B cell (primary cell): ENCODE results near the gene TEPSIN. TPM values are rescaled to one million over a fixed set of nuclear protein-coding genes. Genes with fewer than 3 reads are reported as not detected.

ENCODE experiments used
- ATAC-seq: fragments of 200-7000 bp; cut with Tn5 transposase; one replicate; pipeline ENCODE4 v1.10.0; 2021; ENCODE audit warnings: low read depth, mild to moderate bottlenecking, moderate number of reproducible peaks, moderate library complexity
- CTCF ChIA-PET: fragments of 350-600 bp; sonication (Branson Sonifier 250); formaldehyde crosslinking; loops from one replicate; lab custom pipeline; 2021; ENCODE audit warnings: antibody characterized with exemption, inconsistent platforms; lab: Charles Lee
- POLR2A ChIA-PET: fragments of 350-600 bp; sonication (Branson Sonifier 250); formaldehyde crosslinking; loops from one replicate; lab custom pipeline; 2021; ENCODE audit warnings: antibody characterized with exemption; lab: Charles Lee
- DNase-seq: peaks from one replicate; pipeline ENCODE4 v3.0.0; 2013
- H2AFZ ChIP-seq: 2 replicates; pipeline ENCODE4 v1.6.1; 2012; ENCODE audit warnings: mild to moderate bottlenecking, low read depth, low read length; ENCODE audit not compliant: insufficient read depth, poor library complexity, severe bottlenecking
- H3K27ac ChIP-seq, 2 donors: 1 replicate in 1 of 2; 2 replicates in 1 of 2; pipeline ENCODE4 v1.5.1; 2012 to 2013; ENCODE audit warnings: low read length in 2 of 2, mild to moderate bottlenecking in 2 of 2, moderate library complexity in 1 of 2
- H3K27me3 ChIP-seq, 4 experiments: fragments of 200-600 bp in 1 of 4; sonication (generic) in 1 of 4; replicated peaks in 1 of 4; 1 replicate in 2 of 4; 2 replicates in 2 of 4; pipeline versions ENCODE4 v1.6.1 to v1.7.0; 2013 to 2016; ENCODE audit warnings: low read length in 3 of 4, mild to moderate bottlenecking in 2 of 4, mixed read lengths in 1 of 4, moderate library complexity in 1 of 4; ENCODE audit not compliant: insufficient read depth in 4 of 4, control insufficient read depth in 3 of 4; ENCODE audit errors: control extremely low read depth in 1 of 4
- H3K36me3 ChIP-seq, 2 experiments: replicated peaks in 1 of 2; 1 replicate in 1 of 2; 2 replicates in 1 of 2; pipeline versions ENCODE4 v1.6.1 to v1.7.1; 2013; ENCODE audit warnings: low read length in 1 of 2; ENCODE audit not compliant: insufficient read depth in 2 of 2, control insufficient read depth in 1 of 2; ENCODE audit errors: control extremely low read depth in 1 of 2, extremely low read depth in 1 of 2
- H3K4me1 ChIP-seq, 2 donors: fragments of 200-600 bp in 1 of 2; sonication (generic) in 1 of 2; 1 replicate in 1 of 2; 2 replicates in 1 of 2; pipeline versions ENCODE4 v1.5.1 to v1.6.1; 2013 to 2017; ENCODE audit warnings: low read length in 2 of 2; ENCODE audit not compliant: control insufficient read depth in 2 of 2, insufficient read depth in 2 of 2
- H3K4me2 ChIP-seq: replicated peaks from 2 replicates; pipeline ENCODE3; 2012; ENCODE audit warnings: mild to moderate bottlenecking, low read depth, low read length; ENCODE audit not compliant: poor library complexity, severe bottlenecking
- H3K4me3 ChIP-seq, 5 experiments: fragments of 200-600 bp in 1 of 5; sonication (generic) in 1 of 5; 1 replicate in 3 of 5; 2 replicates in 2 of 5; pipeline versions ENCODE4 v1.5.1 to v1.7.0; 2011 to 2016; ENCODE audit warnings: low read length in 4 of 5, mild to moderate bottlenecking in 4 of 5, low read depth in 2 of 5, control low read depth in 1 of 5, moderate library complexity in 1 of 5; ENCODE audit not compliant: insufficient read depth in 1 of 5; ENCODE audit errors: control extremely low read depth in 1 of 5, extremely low read depth in 1 of 5
- H3K79me2 ChIP-seq: fragments of 200-600 bp; sonication (generic); one replicate; pipeline ENCODE4 v1.6.0; 2016; ENCODE audit warnings: low read length; ENCODE audit not compliant: control insufficient read depth, insufficient read depth
- H3K9ac ChIP-seq: fragments of 200-600 bp; sonication (generic); 2 replicates; pipeline ENCODE4 v1.6.1; 2017; ENCODE audit warnings: mild to moderate bottlenecking, low read length, moderate library complexity
- H3K9me3 ChIP-seq, 3 donors: one replicate each; pipeline versions ENCODE4 v1.6.1 to v1.7.1; 2013; ENCODE audit warnings: low read length in 2 of 3; ENCODE audit not compliant: control insufficient read depth in 2 of 3, insufficient read depth in 1 of 3; ENCODE audit errors: control extremely low read depth in 1 of 3
- H4K20me1 ChIP-seq: 2 replicates; pipeline ENCODE4 v1.6.0; 2012; ENCODE audit warnings: mild to moderate bottlenecking, low read length; ENCODE audit not compliant: insufficient read depth, control insufficient read depth, poor library complexity, severe bottlenecking
- H3K27ac Mint-ChIP-seq: one replicate; pipeline ENCODE4 v1.8.0; 2021; ENCODE audit warnings: mixed read lengths
- H3K27me3 Mint-ChIP-seq: one replicate; pipeline ENCODE4 v1.8.0; 2021; ENCODE audit warnings: mixed read lengths
- H3K4me1 Mint-ChIP-seq: one replicate; pipeline ENCODE4 v1.8.0; 2021; ENCODE audit warnings: mixed read lengths
- H3K4me3 Mint-ChIP-seq: one replicate; pipeline ENCODE4 v1.8.0; 2021; ENCODE audit warnings: mixed read lengths
- H3K9me3 Mint-ChIP-seq: one replicate; pipeline ENCODE4 v1.8.0; 2022; ENCODE audit warnings: mixed read lengths; ENCODE audit not compliant: insufficient read depth
- CTCF ChIP-seq: fragments of 200-600 bp; IDR thresholded peaks from one replicate; pipeline ENCODE4 v1.8.0; 2022; ENCODE audit warnings: antibody characterized with exemption, mild to moderate bottlenecking
- EZH2 ChIP-seq: IDR thresholded peaks from 2 replicates; pipeline ENCODE4 v1.6.1; 2012; ENCODE audit warnings: borderline replicate concordance, low read depth, mild to moderate bottlenecking, moderate library complexity, low read length; ENCODE audit not compliant: insufficient read depth, poor library complexity, severe bottlenecking
- WGBS: methylation state at CpG from one replicate; pipeline ENCODE4 v1.1.5; 2013; ENCODE audit warnings: missing lambda C conversion rate; ENCODE audit not compliant: insufficient coverage; 5-methylcytosine and 5-hydroxymethylcytosine counted together
- intact Hi-C: fragments of 100-400 bp; cut with micrococcal nuclease; formaldehyde crosslinking; loops from one replicate; pipeline ENCODE4 v1.10.0; 2022
- polyA plus RNA-seq: library from polyadenylated mRNA; depleted of rRNA; stranded (reverse); fragments of >200 nt; gene quantifications from 2 replicates; pipeline ENCODE4 v1.2.3, GENCODE V29; 2012
- total RNA-seq, 2 donors: library from RNA; stranded (reverse); fragments of 120-200 nt in 1 of 2; gene quantifications; 1 replicate in 1 of 2; 2 replicates in 1 of 2; pipeline versions ENCODE4 v1.2.3 to v1.2.4, GENCODE V29; 2013 to 2022

Gene TEPSIN
- total and polyA plus RNA-seq, 2 donors (not counting 1 experiment from before 2014, with no cell fraction given): 180 to 273 TPM

- Histone ChIP-seq H3K4me1 (peaks cover 16 to 20% of the 10 kb centered on the region in 2 donors), H3K9ac (no peak overlapping the region), H3K4me2 (no peak overlapping the region), H3K27me3 (no peaks in the 10 kb centered on the region), H2AFZ (no peak overlapping the region), H4K20me1 (peaks cover 63% of the 10 kb centered on the region), H3K79me2 (peaks cover 100% of the 10 kb centered on the region), H3K27ac (no peak overlapping the region), H3K36me3 (peaks cover 0 to 49% of the 10 kb centered on the region in 2 experiments), H3K9me3 (no peaks in the 10 kb centered on the region), H3K4me3 (no peak overlapping the region)
- H3K27ac Mint-ChIP-seq: no peak overlapping the region
- ChIA-PET CTCF (no interaction called here), POLR2A (no interaction called here)
- H3K9me3 Mint-ChIP-seq: no peaks in the 10 kb centered on the region
- H3K27me3 Mint-ChIP-seq: no peaks in the 10 kb centered on the region
- no peak for ATAC-seq
- H3K4me3 Mint-ChIP-seq: no peak overlapping the region
- DNase-seq: no peak
- TF ChIP-seq CTCF (no peak), EZH2 (no peak)
- over 99% methylated on average over 28 of the region's 33 CpGs for WGBS
- intact Hi-C loops: no loop called here
- peaks cover 23% of the 10 kb centered on the region for H3K4me1 Mint-ChIP-seq
Measured at GRCh38 chr17:81282141-81282540, 43.3 kb upstream of the TEPSIN start.

DNA sequence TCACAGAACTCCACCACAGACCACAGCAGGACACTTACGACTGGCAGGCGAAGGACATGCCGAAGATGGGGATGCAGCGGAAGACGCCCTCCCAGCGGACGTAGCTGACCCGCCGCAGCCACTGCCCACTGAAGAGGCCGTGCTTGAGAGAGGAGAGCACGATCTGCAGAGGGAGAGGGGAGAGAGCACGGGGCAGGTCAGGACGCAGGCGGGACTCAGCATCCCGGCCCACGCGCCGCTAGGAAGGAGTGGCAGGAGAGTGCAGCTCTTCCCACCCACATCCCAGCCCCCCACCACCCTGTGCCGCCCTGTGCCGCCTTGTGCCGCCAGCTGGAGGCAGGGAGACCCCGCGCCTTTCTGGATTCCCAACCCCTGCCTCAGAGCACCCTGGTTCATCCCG, 41.7 kb upstream of the TEPSIN start:
- no peak overlapping the region for H3K4me3 ChIP-seq
- H3K79me2 ChIP-seq: peaks cover 96% of the 10 kb centered on the region
- H3K27me3 ChIP-seq: no peaks in the 10 kb centered on the region
- no peak for DNase-seq
- WGBS: 97% methylated on average over 12 of the region's 24 CpGs
- intact Hi-C loops: no loop called here
- no peaks in the 10 kb centered on the region for H3K9me3 ChIP-seq
- no peak for TF ChIP-seq CTCF
- TF ChIP-seq EZH2: no peak
- no peak overlapping the region for H2AFZ ChIP-seq
- H3K36me3 ChIP-seq: peaks cover 0 to 57% of the 10 kb centered on the region in 2 experiments
- H4K20me1 ChIP-seq: peaks cover 66% of the 10 kb centered on the region
- no peak overlapping the region for H3K4me2 ChIP-seq
- ChIA-PET CTCF (interaction anchor here (1.3 kb wide), 1 partner anchor 10 kb away, joined by 3 read pairs; no protein-coding TSS in a partner anchor), POLR2A (no interaction called here)
- no peak overlapping the region for H3K27ac ChIP-seq
- peaks cover 12% of the 10 kb centered on the region for H3K4me1 Mint-ChIP-seq
- no peaks in the 10 kb centered on the region for H3K9me3 Mint-ChIP-seq
- H3K4me3 Mint-ChIP-seq: no peak overlapping the region
- H3K9ac ChIP-seq: no peak overlapping the region
- no peaks in the 10 kb centered on the region for H3K27me3 Mint-ChIP-seq
- no peak for ATAC-seq
- peaks cover 9 to 11% of the 10 kb centered on the region in 2 donors for H3K4me1 ChIP-seq
- H3K27ac Mint-ChIP-seq: no peak overlapping the region
